ENCODE results near the gene ZFAND2A. TPM values are rescaled to one million over a fixed set of nuclear protein-coding genes. Genes with fewer than 3 reads are reported as not detected.

The ZFAND2A gene
- total RNA-seq, 1 experiment from 2014 or later = 19.1 TPM

DNA sequence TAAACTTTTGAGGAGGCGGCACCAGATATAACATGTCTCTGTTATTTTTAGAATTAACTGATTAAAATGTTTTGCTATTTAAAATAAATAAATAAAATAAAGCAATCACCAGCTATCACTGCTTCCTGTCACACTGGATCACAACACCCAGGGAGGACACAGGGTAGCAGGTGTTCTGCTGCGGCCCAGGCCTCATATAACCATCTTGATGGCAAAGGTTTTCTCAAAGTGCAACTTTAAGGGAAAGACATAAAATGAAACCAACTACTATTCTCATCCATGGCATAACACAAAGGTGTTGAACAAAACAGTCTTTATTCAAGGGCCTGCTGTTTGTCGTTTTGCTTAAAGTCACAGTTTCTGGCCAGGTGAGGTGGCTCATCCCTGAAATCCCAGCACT, 48.8 kb downstream of the ZFAND2A start:
- 0 out of 4 replicates have a peak, but pooled peaks cover 0 to 4% of the 10 kb centered on the region in 2 experiments for H3K36me3 ChIP-seq (ENCODE audit: control insufficient read depth in 1 of 2, insufficient read depth in 2 of 2, low read length in 2 of 2)
- H3K27me3 ChIP-seq (ENCODE audit: insufficient read depth, low read length) = no peaks in the 10 kb centered on the region
- POLR2A ChIA-PET = no interaction called here
- peaks cover 35% of the 10 kb centered on the region; the same call in 1 of the 2 replicates for H3K79me2 ChIP-seq (ENCODE audit: insufficient read depth, low read length)
- no peaks in the 10 kb centered on the region for H3K9me2 ChIP-seq (ENCODE audit: insufficient read depth)
- H4K20me1 ChIP-seq (ENCODE audit: insufficient read depth) = no peaks in the 10 kb centered on the region
- ATAC-seq (no peak), DNase-seq (ENCODE audit: low read depth, low spot score) (no peak)
- TF ChIP-seq SIN3A (IDR thresholded peaks at IDR 0.05; ENCODE audit: low read depth) = no peak
- TF ChIP-seq, protein P1, sequence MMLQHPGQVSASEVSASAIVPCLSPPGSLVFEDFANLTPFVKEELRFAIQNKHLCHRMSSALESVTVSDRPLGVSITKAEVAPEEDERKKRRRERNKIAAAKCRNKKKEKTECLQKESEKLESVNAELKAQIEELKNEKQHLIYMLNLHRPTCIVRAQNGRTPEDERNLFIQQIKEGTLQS (IDR thresholded peaks at IDR 0.05) = no peak
- TF ChIP-seq, protein P2, sequence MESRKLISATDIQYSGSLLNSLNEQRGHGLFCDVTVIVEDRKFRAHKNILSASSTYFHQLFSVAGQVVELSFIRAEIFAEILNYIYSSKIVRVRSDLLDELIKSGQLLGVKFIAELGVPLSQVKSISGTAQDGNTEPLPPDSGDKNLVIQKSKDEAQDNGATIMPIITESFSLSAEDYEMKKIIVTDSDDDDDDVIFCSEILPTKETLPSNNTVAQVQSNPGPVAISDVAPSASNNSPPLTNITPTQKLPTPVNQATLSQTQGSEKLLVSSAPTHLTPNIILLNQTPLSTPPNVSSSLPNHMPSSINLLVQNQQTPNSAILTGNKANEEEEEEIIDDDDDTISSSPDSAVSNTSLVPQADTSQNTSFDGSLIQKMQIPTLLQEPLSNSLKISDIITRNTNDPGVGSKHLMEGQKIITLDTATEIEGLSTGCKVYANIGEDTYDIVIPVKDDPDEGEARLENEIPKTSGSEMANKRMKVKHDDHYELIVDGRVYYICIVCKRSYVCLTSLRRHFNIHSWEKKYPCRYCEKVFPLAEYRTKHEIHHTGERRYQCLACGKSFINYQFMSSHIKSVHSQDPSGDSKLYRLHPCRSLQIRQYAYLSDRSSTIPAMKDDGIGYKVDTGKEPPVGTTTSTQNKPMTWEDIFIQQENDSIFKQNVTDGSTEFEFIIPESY (IDR thresholded peaks at IDR 0.05; ENCODE audit: extremely low read depth, insufficient replicate concordance, low read length) = no peak
- no peak for TF ChIP-seq TCF7L2 (IDR thresholded peaks at IDR 0.05; ENCODE audit: borderline replicate concordance, extremely low read depth, insufficient read depth, insufficient read length)
- TF ChIP-seq POLR2A (IDR thresholded peaks at IDR 0.05; ENCODE audit: borderline replicate concordance, extremely low read depth, insufficient read depth, insufficient read length) = no peak
- no peak for TF ChIP-seq SP1 (IDR thresholded peaks at IDR 0.05; ENCODE audit: low read depth)
- no peak for TF ChIP-seq EGR1 (IDR thresholded peaks at IDR 0.05; ENCODE audit: low read depth)
- no peak overlapping the region for H3K4me3 ChIP-seq (replicated peaks in 1 of 2; ENCODE audit: low read depth in 1 of 2, low read length in 2 of 2)
- intact Hi-C loops (cut with micrococcal nuclease) = no loop called here
- H3K9ac ChIP-seq (ENCODE audit: low read length) = no peak overlapping the region
- no TSS peak for BruUV-seq (replicated peaks)
- no peak overlapping the region for H3K27ac ChIP-seq (ENCODE audit: low read depth, low read length)
- RAD21 ChIA-PET (ENCODE audit: low non-redundant PET in 1 of 2, low total read pairs in 2 of 2, uncharacterized antibody in 2 of 2, unreplicated experiment in 2 of 2) = no interaction called here
- H2AFZ ChIP-seq (ENCODE audit: low read depth, low read length, poor library complexity, severe bottlenecking) = no peak overlapping the region
- H3K9me3 ChIP-seq (ENCODE audit: control insufficient read depth in 1 of 2, insufficient read depth in 1 of 2, low read depth in 1 of 2, low read length in 2 of 2) = no peaks in the 10 kb centered on the region
- CTCF ChIA-PET = no interaction called here
- H3K4me2 ChIP-seq (ENCODE audit: low read length) = no peak overlapping the region
- H3K4me1 ChIP-seq (ENCODE audit: control insufficient read depth in 1 of 2, insufficient read depth in 2 of 2, low read length in 2 of 2) = no peaks in the 10 kb centered on the region

DNA sequence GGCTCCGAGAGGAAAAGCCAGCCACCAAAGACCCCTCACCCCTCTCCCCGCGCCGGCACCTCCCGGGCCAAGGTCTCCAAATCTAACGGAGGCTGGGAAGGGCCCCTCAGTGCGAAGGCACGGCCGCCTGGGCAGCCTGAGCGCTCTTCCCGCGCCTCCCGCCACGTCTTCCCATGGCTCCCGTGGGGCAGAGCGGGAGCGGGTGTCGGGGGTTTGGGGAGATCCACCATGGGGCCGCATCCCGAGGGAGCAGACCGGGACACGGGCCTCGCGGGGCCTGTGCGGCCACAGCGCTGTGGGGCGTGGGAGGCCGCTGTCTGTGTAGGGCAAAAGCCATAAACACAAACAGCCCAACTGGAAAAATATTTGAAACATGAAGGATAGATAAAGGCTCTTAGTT, 49.6 kb downstream of the ZFAND2A start:
- no peak for ATAC-seq
- CTCF ChIA-PET = no interaction called here
- TF ChIP-seq POLR2AphosphoS5 (IDR thresholded peaks at IDR 0.05; ENCODE audit: low read depth, low read length) = no peak
- TF ChIP-seq CBX3 (IDR thresholded peaks at IDR 0.05; ENCODE audit: low read depth) = no peak
- TF ChIP-seq FOSL1 (IDR thresholded peaks at IDR 0.05; ENCODE audit: low read depth) = no peak
- TF ChIP-seq, protein P2 (IDR thresholded peaks at IDR 0.05; ENCODE audit: extremely low read depth, insufficient replicate concordance, low read length) = no peak
- no peak for TF ChIP-seq ZNF274 (IDR thresholded peaks at IDR 0.05; ENCODE audit: low read depth, low read length)
- no peak for TF ChIP-seq YY1 (IDR thresholded peaks at IDR 0.05; ENCODE audit: extremely low read depth, insufficient replicate concordance, low read depth, low read length)
- TF ChIP-seq, protein P1 (IDR thresholded peaks at IDR 0.05) = no peak
- TF ChIP-seq SRF (IDR thresholded peaks at IDR 0.05; ENCODE audit: low read depth) = no peak
- TF ChIP-seq POLR2A (IDR thresholded peaks at IDR 0.05; ENCODE audit: borderline replicate concordance, extremely low read depth, insufficient read depth, insufficient read length) = no peak

More for the DNA sequence above, 49.6 kb downstream of the ZFAND2A start:
- intact Hi-C loops (cut with micrococcal nuclease) = no loop called here
- Histone ChIP-seq H3K9ac (ENCODE audit: low read length) (no peak overlapping the region), H3K79me2 (ENCODE audit: insufficient read depth, low read length) (peaks cover 34% of the 10 kb centered on the region; the same call in 1 of the 2 replicates), H3K9me3 (ENCODE audit: control insufficient read depth in 1 of 2, insufficient read depth in 1 of 2, low read depth in 1 of 2, low read length in 2 of 2) (no peaks in the 10 kb centered on the region), H3K4me1 (ENCODE audit: control insufficient read depth in 1 of 2, insufficient read depth in 2 of 2, low read length in 2 of 2) (no peaks in the 10 kb centered on the region), H3K27ac (ENCODE audit: low read depth, low read length) (no peak overlapping the region), H3K4me2 (ENCODE audit: low read length) (no peak overlapping the region), H3K36me3 (ENCODE audit: control insufficient read depth in 1 of 2, insufficient read depth in 2 of 2, low read length in 2 of 2) (0 out of 4 replicates have a peak, but pooled peaks cover 0 to 4% of the 10 kb centered on the region in 2 experiments), H4K20me1 (ENCODE audit: insufficient read depth) (no peaks in the 10 kb centered on the region), H2AFZ (ENCODE audit: low read depth, low read length, poor library complexity, severe bottlenecking) (no peak overlapping the region), H3K27me3 (ENCODE audit: insufficient read depth, low read length) (no peaks in the 10 kb centered on the region), H3K4me3 (replicated peaks in 1 of 2; ENCODE audit: low read depth in 1 of 2, low read length in 2 of 2) (no peak overlapping the region), H3K9me2 (ENCODE audit: insufficient read depth) (no peaks in the 10 kb centered on the region)
- no TSS peak for BruUV-seq (replicated peaks)
- ChIA-PET POLR2A (no interaction called here), RAD21 (ENCODE audit: low non-redundant PET in 1 of 2, low total read pairs in 2 of 2, uncharacterized antibody in 2 of 2, unreplicated experiment in 2 of 2) (no interaction called here)
- DNase-seq (ENCODE audit: low read depth, low spot score) = no peak

All from HCT116 (cell line).